GM19023 (cell line): ENCODE data around the gene INSYN1.

Experiments used
- ATAC-seq: cut with Tn5 transposase; IDR thresholded peaks from one replicate; pipeline ENCODE4 v1.9.1; 2021; ENCODE audit warnings: mild to moderate bottlenecking, moderate library complexity; ENCODE audit not compliant: unreplicated experiment

INSYN1 gene

DNA sequence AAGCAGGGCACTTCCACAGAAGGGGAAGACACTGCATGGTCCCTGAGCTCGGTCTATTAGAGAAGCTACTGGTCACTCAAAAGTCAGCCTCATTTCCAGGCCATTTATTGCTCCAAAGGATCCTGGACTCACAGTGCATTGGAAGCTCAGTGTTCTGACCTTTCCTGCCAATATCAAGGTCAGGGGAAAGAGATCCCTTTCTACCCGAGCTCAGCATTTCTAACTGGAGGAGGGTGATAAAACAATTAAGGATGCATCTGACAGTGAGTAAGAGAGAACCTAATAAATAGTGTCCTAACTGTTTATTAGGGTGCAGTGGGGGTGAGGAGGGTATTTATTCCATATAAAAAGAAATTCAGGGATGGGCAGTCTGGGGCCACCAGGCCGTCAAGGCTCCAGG, 26.8 kb upstream of the INSYN1 start:
- ATAC-seq: no peak

DNA sequence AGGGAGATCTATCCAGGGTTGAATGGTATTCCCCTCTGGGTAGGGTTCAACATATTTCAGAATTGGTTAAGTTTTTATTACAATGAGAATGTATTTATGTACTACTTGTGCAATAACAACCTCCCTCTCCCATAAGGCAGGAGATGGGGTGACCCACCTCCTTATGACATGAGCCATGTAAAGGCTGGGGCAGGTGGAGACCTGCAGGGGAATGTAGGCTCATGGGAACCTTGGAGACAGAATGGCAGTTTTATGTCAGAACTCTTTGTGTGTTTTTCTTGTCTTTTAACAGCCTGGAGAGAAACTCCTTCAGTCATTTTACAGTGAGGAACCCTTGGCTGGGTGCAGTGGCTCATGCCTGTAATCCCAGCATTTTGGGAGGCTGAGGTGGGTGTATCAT, 24.6 kb upstream of the INSYN1 start:
- no peak for ATAC-seq

DNA sequence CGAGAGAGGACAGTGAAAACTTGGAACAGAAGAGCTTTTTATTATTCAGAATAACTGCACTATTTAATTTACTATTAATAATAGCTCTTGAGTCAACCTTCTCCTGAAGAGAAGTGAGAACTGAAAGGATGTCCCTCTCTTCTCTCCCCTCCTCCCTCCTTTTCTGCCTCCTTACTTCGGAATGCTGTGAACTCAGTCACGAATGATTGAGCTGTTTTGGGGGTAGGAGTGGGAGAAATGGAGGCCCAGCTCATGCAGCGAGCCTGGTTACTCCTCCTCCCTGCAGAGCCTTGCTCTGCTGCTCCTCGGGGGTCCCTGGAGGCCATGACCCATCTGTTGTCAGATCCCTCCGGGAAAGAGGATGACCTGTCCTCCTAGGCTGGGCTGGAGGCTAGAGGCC, 20.3 kb upstream of the INSYN1 start:
- ATAC-seq: no peak

DNA sequence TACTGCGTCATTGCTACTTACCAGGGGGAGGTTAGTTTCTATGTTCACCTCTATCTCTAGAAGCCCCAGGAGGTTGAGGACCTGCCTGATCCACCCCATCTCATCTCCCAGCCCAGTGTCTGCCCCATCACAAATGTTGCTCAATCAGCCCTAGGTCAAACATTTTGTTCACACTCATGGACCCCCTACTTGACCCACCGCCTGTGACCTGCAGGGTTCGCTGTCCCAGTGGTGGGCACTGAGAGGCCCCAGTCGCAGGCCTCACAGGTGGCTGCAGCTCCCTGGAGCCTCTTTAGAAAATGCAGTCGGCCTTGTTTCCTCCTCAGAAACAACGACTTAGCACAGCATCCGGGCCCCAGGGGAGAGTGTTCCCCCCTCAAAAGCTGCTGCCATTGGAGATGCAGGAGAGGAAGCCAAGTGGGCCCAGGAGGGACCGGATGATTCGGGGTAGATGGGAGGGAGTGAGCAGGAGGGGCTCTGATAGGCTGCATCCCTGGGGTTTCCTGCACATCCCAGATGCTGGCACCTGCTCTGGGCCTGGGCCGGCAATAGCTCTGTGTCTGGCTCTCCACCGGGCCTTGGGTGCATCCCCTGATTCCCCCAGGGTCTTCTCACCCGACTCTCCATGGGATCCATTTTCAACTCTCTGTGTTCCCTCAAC, 18.4 kb upstream of the INSYN1 start:
- no peak for ATAC-seq

DNA sequence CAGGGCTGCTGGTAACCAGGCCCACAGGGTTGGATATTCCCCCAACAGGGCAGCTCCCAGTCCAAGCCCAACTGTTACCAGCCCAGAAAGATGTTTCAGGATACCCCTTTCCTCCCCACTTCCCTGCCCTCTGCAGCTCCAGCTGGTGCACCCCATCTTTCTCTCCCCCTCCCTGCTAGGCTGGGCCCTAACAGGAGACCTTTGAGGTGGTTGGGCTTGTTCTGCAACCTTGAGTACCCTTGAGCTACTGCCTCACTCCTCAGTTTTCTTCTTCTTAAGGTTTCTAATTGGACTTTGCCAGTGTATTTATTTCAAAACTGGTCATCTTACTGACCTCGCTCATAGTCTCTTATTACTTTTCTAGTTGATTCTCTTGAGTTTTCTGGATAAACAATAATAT, 16.9 kb upstream of the INSYN1 start:
- ATAC-seq: no peak

DNA sequence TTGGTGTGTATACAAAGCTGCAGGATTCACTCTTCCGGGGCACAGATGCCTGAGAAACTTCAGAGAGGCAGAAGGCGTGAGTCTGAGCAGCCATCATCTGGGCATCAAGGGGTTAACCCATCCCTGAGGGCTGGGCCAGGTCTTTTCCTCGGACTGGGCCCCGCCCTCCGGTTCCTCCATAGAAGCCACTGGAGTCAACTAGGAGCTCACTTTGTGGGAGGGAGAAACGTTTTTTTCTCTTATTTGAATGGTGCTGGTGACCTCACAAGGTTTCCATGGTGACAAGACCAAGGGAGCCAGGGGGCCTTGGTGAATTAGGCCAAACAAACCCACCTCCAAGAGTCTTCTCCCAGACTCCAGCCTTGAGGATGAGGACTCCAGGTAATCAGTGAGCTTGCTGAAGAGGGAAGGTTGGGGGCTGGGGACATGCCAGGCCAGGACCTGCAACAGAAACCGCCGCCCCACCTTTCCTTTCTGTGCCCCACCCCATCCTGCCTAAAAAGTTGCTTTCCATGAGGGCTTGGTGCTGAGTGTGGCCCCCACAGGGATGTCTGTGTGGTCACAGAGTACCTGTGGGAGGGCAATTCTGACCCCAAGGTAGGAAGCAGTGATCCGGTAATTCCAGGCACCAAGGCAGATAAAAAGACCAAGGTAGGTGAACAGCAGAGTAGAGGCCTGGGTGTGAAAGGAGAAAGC, 14.8 kb upstream of the INSYN1 start:
- ATAC-seq: no peak

DNA sequence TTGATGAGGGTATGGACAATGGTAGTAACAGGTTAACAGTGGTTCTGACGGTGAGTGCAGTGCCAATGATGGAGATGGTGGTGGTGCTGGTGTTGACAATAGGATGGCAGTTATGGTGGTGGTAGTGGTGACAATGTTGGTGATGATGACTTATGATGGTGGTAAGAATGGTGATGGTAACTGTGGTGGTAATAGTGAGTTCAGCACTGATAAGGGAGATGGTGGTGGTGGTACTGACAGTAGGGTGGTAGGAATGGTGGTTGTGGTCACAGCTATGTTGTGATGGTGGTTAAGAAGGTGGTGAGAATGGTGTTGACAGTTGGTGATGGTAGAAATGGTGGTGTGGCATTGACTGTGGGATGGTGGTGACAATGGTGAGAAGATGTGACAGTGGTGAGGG, 13.4 kb upstream of the INSYN1 start:
- ATAC-seq: no peak

DNA sequence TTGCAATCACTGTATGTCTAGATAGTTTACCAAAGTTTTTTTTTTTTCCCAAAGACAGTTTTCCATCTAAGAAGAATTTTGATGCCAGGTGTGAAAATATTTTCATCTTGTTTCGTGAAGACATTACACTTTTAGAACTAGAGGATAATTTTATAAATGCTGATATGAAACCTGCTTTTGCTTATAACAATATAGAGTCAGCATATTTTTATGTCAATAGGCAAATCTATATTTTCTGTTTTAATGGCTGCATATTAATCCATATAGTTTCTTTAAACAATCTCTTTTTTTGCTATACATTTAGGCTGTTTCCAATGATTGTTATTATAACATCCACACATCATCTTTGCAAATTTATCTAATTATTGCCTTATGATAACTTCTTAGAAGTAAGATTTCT, 12.6 kb upstream of the INSYN1 start:
- no peak for ATAC-seq

DNA sequence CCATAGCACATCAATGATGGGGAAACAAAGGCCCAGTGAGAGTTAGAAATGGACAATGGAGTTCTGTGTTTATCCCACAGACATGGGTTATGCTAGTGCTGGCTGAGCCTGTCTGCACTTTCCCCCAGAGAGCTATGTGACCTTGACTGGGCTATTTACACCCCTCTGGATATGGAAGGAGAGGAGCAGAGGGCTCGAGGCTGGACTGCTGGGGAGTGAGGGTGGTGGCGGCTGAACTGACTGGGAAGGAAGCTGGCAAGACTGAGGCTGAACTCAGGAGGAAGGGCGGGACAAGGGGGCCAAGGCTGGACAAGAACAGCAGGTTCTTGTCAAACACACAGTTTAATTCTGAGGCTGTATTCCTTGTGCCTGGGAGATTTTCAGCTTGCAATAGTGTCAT, 10.8 kb upstream of the INSYN1 start:
- ATAC-seq: no peak

DNA sequence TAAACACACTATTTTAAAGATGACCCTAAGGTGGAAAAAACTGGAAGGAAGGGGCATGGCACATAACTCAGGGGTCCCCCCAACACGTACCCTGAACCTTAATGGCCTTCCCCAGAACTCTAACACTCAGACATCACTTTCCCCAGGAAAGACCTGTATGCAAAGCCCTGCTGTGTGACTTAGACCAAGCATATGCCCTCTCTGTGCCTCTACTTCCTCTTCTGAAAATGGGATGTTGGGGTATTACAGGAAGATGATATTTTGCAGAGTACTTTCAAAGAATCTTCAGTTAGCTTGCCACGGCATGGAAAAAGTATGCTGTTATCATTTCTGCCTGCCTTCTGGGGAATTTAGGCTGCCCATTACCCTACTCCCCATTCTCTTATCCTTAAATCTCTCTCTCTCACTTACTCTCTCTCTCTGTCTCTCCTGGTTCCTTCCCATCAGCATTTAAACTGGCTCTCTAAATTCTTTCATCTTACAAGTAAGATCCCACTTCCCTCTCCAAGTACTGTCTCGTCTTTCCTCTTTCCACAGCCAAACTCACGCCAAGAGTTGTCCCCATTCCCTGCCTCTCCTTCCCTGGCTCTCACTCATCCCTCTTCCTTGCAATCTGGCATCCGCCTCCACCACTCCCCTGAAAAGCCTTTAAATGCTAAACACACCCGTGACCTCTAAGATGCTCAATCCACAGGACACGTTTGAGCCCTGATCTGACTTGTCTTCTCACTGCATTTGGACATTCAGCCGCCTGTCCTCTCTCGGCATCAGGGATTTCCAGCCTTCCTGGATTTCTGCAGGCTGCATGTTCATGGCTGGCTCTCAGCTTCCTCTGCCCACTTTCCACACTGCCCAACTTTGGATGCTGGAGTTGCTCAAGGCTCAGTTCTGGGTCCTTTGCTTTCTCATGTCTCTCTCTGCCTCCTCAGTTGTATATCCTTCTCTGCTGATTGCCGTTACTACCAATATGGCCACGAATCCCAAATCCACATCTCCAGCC, 7.5 kb upstream of the INSYN1 start:
- ATAC-seq: no peak

DNA sequence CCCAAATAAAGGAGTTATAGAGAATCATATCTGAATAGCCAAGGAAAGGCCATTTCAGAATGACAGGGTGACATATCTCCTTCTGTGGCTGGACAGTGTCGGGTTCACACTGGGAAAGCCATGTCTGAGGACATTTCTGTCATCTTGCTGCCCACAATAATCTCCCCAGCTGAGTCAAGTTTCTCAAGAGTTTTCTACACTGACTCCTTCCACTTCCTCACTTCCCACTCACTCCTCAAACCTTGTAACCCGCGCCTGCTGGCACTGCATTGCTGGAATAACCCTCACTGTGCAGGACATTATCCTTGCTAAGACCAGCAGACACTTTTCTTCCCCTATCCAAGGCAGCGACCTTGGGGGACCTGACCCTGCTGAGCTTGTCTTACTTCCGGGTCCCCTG, 5.3 kb upstream of the INSYN1 start:
- ATAC-seq: no peak

DNA sequence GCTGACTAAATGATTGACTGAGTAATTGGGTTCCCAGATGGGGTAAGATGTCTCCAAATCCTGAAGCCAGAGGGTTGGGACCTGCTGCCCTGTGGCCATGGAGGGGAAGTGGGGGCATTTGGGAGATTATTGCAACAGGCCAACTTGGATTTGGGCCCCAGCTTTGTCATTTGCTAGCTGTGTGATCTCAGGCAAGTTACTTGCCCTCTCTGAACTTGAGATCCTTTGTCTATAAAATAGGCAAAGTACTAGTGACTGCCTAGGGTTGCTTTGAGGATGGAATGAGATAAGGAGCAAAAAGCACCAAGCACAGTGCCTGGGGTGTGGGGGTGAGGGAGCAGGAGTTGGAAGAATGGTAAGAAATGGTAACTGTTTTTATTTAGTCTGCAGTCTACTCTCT, 4.4 kb upstream of the INSYN1 start:
- ATAC-seq: no peak

DNA sequence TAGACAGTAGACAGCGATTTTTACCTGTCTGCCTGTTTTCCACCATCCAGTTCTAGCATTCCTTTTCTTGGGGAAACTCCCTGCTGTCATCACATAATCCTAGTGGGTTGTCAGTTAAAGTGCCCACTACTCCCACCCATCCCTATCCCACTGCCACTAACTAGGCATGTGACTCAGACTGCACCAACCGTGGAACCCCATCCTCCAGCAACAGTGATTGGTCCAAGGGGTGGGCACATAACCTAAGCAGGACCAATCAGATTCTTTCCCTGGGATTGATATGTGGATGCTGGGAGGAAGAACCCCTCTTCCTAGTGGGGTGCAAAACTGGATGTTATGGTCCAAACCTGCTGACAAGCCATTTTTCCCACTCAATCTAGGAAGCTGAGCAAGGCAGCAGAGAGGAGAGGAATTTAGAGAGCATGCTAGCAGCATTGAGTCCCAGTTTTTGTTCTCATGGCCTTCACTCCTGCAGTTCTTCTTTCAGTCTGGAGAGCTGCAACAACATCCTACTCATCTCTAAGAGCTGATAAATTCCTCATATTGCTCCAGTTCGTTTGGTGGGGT, 3.9 kb upstream of the INSYN1 start:
- no peak for ATAC-seq

DNA sequence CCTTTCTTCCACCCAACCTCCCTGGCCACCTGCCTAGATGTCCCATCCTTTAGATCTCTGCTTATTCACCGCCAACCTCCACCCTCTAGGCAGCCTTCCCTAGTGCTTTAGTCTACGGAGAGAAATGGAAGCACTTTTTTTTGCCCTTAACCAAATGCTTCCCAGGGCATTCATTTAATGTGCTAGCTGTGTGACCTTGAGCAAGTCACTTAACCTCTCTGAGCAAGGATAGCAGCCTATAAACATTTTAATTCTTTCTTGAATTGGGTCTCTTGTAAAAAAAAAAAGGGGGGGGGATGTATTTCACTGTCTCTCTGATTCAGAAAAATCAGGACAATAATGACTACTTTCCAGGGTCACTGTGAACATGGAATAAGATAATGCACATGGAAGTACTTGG, 3.2 kb upstream of the INSYN1 start:
- no peak for ATAC-seq

DNA sequence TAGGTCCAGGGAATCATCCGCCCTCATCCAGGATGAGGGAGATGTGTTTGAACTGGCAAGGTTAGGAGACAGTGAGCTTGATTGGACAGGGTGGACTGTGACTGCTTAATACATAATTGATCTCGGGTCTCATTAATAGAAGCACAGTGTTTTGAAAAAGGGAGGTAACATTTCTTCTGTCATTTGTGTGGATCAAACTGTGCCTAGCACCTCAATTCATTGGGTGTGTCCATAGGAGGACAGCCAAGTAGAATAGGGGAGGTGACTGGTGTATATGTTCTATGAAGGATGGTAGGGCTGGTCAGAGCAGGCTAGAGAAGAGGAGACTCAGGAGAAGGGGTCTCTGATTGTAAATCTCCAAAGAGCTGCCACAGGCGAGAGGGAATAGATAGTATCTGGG, 2.8 kb upstream of the INSYN1 start:
- ATAC-seq: no peak

DNA sequence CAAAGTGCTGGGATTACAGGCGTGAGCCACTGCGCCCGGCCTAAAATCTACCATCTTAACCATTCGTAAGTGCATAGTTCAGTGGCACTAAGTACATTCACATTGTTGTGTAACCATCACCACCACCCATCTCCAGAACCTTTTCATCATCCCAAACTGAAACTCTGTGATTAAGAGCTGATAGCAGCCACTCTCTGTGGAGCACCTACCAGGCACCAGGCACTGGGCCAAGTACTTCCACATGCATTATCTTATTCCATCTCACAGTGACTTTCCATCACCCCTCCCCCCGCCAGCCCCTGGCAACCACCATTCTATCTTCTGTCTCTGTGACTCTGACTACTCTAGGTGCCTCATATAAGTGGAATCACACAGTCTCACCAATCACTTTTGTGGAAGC, 2.3 kb upstream of the INSYN1 start:
- ATAC-seq: no peak

DNA sequence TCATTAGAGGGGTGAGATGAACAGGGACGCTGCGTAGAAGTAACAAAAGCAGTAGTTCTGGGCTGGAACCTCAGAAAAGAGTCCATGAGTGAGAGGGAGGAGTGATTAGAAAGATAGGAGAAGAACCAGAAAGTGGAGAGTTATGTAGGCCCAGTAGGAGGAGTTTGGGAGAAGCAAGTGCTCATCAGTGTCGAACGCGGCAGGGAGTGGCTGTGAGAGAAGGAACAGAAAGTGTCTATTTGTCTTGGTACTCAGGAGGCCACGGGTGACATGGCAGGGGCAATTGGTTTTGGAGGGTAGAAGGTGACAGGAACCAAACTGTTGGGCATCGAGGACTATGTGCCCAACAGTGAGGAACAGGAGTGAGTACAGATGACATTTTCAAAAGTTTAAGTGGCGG, 1.3 kb upstream of the INSYN1 start:
- ATAC-seq: no peak

DNA sequence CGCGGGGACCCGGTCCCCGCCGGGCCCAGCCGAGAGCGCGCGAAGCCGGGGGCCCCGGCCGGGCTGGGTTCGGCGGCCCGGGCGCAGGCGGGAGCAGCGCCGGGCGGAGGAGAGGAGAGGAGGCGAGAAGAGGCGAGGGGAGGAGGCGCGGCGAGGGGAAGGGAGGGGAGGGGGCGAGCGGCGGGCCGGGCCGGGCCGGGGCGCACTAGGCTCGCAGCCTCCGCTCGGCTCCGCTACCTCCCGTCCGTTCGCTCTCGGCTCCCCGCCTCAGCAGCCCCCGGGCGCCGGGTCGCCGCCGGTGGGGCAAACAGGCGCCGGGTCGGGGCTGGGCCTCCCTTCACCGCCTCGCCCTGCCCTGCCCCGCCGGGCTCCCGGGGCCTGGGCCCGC, 351 bp downstream of the INSYN1 start:
- ATAC-seq: no peak

DNA sequence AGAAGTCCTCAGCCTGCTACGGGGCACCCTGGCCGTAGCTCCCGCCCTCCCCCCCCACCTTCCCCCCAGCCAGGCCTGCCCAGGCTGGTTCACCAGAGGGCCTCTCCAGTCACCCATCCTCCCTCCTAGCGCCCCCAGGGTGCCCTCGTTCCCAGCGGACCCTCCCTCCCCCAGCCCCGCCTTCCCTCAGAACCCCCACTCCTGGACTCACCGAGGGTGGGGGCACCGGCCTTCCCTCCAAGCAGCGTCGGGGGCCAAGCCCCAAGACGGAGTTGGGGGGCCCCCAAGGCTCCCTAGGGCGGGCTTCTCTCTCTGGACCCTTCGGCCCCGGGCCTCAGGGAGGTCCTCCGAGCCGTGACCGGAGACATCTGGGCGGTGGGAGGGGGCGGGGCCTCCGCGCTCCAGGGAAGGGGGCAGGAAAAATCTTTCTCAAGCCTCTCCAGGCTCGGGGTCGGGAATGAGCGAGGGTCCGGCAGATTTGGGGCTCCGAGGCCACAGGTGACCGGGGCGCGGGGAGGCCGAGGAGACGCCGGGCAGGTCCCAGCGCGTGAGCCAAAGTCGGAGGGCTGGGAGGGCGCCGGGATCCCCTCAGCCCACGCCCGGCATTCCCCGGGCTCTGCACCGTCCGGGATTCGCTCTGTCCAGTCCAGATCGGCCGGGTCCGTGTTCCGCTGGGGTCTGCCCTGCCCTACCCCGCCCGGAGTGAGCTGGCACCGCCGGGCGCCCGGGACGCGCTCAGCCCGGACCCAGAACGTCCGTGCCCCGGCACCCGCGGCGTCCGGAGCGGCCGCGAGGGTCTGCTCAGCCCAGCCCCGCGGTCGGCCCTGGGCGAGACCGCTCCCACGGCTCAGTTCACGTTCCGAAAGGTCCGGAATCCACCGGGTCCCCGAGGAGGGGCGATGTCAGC, 999 bp downstream of the INSYN1 start:
- no peak for ATAC-seq

DNA sequence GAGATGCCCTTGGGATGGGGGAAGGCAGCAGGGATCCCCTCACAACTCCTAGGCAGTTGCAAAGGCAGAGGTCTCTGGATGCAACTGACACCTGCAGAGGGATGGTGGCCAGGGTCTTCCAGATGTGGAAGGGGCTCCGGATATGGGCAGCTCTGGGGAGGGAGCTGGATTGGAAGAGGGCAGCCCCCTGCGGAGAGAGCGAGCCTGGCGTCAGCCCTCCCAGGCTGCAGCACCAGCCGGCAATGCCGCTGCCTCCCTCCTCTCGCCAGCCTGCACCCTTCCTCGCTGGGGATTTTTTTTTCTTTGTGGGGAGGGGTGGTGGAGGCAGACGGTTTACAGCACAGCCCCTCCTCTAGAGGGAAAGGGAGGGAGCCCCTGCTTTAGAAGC, 1.6 kb downstream of the INSYN1 start:
- ATAC-seq: no peak
